Measurements from ENCODE around the gene TCEAL8.

DNA sequence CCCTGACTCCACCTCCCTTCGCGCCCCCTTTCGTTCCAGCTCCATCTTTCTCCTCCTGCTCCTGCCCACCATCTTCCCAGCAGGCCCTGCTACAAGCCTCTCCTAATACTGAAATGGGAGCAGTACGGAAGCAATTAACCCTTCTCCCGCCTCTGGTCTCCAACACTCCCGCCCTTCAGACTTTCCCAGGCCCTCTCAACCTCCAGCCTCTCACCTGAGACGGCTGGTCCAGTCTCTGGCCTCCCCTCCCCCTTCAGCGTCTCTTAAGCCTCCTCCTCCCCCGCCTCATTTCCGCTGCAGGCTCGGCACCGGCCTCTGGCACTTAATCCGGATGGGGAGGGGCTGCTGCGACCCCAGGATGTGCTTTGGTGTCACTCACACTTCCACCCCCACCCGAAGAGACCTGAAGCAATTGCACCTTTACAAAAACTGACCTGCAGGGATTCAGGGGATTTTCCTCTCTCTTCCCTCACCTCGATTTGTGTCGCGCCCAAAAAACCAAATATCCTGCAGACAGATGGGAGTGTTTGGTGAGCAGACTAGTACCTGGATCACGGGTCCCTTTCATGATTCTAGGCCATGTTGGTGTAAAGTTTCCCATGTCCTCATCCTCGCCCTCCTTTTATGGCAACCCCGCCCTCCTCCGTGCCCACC is 657 bp downstream of the TCEAL8 start:
- no peak for TF ChIP-seq CTCF (IDR thresholded peaks at IDR 0.05; ENCODE audit: poor library complexity)
- TF ChIP-seq EZH2phosphoT487 (IDR thresholded peaks at IDR 0.05; ENCODE audit: low read depth, severe bottlenecking, unreplicated experiment) = no peak
- TF ChIP-seq EZH2 (IDR thresholded peaks at IDR 0.05; ENCODE audit: borderline replicate concordance) = no peak

All from hepatocyte (in vitro differentiated cells).